HUES48 (cell line): Measurements from ENCODE around the gene VAPB.
"Not testable (repeated sequence)": the region's sequence is repeated elsewhere in the genome, so short reads cannot be mapped to it uniquely, and the experiment has no call there.

Experiments used
- H3K27ac ChIP-seq: one replicate; pipeline ENCODE4 v1.7.0; 2013; ENCODE audit warnings: low read depth, low read length, inconsistent platforms
- H3K27me3 ChIP-seq: 2 replicates; pipeline ENCODE4 v1.6.1; 2013; ENCODE audit warnings: mild to moderate bottlenecking, low read length; ENCODE audit not compliant: control insufficient read depth, insufficient read depth
- H3K36me3 ChIP-seq: 2 replicates; pipeline ENCODE4 v1.6.1; 2013; ENCODE audit warnings: low read length; ENCODE audit not compliant: control insufficient read depth, insufficient read depth
- H3K4me1 ChIP-seq: 2 replicates; pipeline ENCODE4 v1.6.1; 2013; ENCODE audit warnings: mild to moderate bottlenecking, low read length; ENCODE audit not compliant: control insufficient read depth, insufficient read depth
- H3K4me3 ChIP-seq: 2 replicates; pipeline ENCODE4 v1.5.1; 2013; ENCODE audit warnings: mild to moderate bottlenecking, low read depth, low read length
- H3K9ac ChIP-seq: 2 replicates; pipeline ENCODE4 v1.6.1; 2013; ENCODE audit warnings: mild to moderate bottlenecking, low read depth, low read length, moderate library complexity
- H3K9me3 ChIP-seq: 2 replicates; pipeline ENCODE4 v1.6.1; 2013; ENCODE audit warnings: low read length; ENCODE audit not compliant: control insufficient read depth, insufficient read depth

VAPB gene

DNA sequence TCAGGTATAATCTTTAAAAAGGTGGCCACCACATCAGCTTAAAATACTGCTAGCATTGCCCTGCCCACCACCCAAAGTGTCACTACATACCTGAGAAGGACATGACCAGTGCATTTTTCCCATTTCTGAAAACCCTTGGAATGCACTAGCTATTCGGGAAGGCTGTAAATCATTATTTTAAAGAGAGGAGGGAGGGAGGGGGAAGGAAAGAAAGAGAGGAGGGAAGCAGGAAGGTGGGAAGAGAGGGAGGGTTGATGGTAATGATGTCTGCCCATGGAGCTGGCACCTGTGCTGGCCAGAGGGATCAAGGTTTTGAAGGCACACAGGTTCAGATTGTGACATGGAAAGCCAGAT is 32.4 kb downstream of the VAPB start:
- H3K27me3 ChIP-seq, result no peaks in the 10 kb centered on the region
- peaks cover 27% of the 10 kb centered on the region for H3K36me3 ChIP-seq
- peaks cover 4% of the 10 kb centered on the region for H3K9me3 ChIP-seq
- H3K27ac ChIP-seq, result no peak overlapping the region
- H3K9ac ChIP-seq, result no peak overlapping the region
- no peak overlapping the region for H3K4me3 ChIP-seq
- H3K4me1 ChIP-seq, result peaks cover 44% of the 10 kb centered on the region

DNA sequence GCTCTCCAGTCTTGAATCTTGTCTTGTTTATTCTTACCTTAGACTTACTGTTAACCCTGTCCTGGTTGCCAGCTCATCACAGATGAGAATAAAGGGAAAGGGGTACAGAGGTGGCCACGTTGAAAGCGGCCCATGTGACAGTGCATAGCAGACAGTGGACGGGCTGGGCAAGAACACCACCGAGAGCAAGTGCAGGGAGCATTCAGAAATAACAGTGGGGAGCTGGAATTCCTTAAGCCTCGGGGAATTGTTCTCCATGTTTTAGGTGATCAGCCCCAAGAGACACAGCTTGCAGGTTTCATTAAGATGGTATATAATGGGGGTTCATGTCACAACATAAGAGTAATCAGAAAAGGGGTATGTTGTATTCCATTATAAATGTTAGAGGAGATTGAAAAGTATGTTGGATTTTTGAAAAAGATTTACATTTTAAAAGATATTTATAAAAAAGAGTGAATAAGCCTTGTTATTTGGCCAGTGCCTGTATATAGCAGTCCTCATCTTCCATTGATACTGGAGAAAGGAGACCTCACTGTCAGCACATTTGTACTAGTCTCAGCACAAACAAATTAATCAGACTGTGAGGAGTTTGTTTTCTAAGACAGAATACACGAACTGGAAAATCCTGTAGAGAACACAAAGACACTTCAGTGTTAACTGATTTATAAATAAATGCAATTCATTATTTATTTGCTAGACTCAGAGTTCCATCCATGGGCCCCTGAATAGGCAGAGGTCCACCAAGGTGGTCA is 35.4 kb downstream of the VAPB start:
- peaks cover 22% of the 10 kb centered on the region for H3K36me3 ChIP-seq

DNA sequence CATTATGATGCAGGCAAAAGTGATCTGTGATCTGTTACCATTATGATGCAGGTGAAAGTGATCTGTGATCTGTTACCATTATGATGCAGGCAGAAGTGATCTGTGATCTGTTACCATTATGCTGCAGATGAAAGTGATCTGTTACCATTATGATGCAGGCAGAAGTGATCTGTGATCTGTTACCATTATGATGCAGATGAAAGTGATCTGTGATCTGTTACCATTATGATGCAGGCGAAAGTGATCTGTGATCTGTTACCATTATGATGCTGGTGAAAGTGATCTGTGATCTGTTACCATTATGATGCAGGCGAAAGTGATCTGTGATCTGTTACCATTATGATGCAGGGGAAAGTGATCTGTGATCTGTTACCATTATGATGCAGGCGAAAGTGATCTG is 38.5 kb downstream of the VAPB start:
- H3K9ac ChIP-seq, H3K36me3 ChIP-seq: not testable (repeated sequence)

More for the DNA sequence above, 35.4 kb downstream of the VAPB start:
- Histone ChIP-seq H3K27me3 (no peaks in the 10 kb centered on the region), H3K27ac (peak overlapping the region; percentile 31), H3K4me1 (peaks cover 27% of the 10 kb centered on the region), H3K4me3 (no peak overlapping the region), H3K9ac (no peak overlapping the region), H3K9me3 (peaks cover 15% of the 10 kb centered on the region)

DNA sequence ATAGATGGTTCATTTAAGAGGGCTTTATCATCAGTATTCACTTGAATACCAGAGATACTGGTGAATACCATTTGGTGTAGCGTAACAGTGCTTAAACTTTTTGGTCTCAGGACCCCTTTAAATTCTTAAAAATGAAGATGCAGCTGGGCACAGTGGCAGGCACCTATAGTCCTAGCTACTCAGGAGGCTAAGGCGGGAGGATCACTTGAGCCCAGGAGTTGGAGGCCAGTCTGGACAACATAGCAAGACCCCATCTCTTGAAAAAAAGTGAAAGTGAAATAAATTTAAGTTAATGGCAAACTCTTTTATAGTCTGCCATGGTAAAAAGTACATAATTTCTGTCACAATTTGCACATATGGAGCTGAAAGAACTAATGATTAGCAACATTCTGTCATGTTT is 39.3 kb downstream of the VAPB start:
- Histone ChIP-seq H3K36me3 (peaks cover 6% of the 10 kb centered on the region), H3K9ac (no peak overlapping the region), H3K27me3 (no peaks in the 10 kb centered on the region), H3K4me3 (no peak overlapping the region), H3K4me1 (peaks cover 19% of the 10 kb centered on the region), H3K9me3 (peaks cover 15% of the 10 kb centered on the region), H3K27ac (no peak overlapping the region)

More for the DNA sequence above, 38.5 kb downstream of the VAPB start:
- Histone ChIP-seq H3K9me3 (peaks cover 15% of the 10 kb centered on the region), H3K4me1 (peaks cover 24% of the 10 kb centered on the region)
- H3K4me3 ChIP-seq, H3K27ac ChIP-seq, H3K27me3 ChIP-seq: not testable (repeated sequence)

DNA sequence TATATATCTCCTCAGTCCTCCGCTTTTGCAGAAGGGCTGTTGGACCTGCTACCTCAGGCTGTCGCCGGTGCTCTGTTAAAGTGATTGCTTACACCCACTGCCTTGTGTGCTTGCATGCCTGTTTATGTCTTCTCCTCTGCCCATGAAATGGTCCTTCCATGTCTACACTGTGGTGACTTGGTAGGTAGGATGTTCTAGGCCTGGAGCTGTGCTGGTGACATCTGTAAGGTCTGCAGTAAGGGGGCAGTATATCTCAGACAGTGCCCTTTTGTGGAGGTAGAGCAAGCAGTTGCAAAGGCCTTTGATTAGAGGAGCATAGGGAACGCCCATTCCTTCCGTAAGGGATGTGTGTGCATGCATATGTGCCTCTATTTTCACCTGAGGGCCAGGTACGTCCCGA is 40.3 kb downstream of the VAPB start:
- Histone ChIP-seq H3K4me3 (no peak overlapping the region), H3K27me3 (no peaks in the 10 kb centered on the region), H3K9me3 (peaks cover 15% of the 10 kb centered on the region), H3K9ac (no peak overlapping the region), H3K27ac (no peak overlapping the region), H3K36me3 (peaks cover 6% of the 10 kb centered on the region), H3K4me1 (peaks cover 13% of the 10 kb centered on the region)

DNA sequence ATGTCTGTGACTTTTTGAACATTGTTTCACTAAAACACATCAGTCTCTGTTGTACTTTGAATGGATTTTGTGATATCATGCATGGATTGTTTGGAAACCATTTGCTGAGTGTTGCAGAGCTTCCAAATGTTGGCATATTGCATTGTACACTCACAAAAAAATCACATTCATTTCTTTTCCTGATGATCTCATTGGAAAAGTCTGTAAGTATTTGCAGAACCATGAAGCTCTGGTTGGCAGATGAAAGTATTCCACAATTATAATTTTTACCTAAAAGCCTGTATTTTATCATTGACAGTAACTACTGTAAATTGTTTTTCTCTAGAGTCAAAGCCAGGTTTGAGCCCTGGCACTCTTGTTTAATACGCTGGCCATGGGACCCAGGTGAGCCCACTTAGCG is 42.1 kb downstream of the VAPB start:
- H3K36me3 ChIP-seq, result peaks cover 4% of the 10 kb centered on the region
- H3K9me3 ChIP-seq, result peaks cover 14% of the 10 kb centered on the region
- H3K4me3 ChIP-seq, result no peak overlapping the region
- H3K9ac ChIP-seq, result no peak overlapping the region
- no peaks in the 10 kb centered on the region for H3K27me3 ChIP-seq
- peaks cover 19% of the 10 kb centered on the region for H3K4me1 ChIP-seq
- H3K27ac ChIP-seq, result no peak overlapping the region

DNA sequence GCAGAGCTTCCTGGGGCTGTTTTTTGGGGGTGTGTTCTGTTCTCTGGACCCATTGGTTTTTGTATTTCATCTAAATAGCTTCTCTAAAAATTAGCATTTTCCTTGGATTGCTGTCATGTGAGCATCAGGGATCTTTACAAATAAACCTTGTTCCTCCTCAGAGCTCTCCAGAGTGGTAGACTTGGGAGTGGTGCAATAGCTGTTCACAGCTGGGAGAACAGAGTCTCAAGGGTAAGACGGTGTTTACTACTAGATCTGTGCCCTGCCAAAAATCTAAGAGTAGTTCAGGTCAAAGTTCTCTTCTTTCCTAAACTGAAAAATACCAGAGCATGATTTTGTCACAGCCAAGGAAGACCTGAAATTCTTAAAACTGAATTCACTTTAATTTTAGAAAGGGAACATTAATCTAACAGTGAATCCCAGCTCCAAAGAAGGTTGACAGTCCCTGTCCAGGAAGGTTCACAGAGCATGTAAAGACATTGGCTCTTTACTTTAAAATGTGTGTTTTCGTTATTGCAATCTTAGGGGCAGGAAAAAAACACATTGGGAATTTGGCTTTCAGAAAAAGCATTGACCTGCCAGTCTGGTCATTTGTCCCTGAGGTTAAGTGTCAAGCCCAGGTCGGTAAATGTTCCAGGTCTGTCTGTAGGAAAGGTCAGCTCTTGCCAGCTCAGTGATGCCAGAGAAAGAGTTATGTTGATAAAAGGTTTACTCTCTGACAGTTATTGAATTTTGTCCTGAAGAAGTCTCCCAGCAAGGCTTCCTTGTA is 43.3 kb downstream of the VAPB start:
- Histone ChIP-seq H3K4me1 (peaks cover 19% of the 10 kb centered on the region), H3K4me3 (no peak overlapping the region), H3K36me3 (no peaks in the 10 kb centered on the region), H3K27me3 (no peaks in the 10 kb centered on the region), H3K27ac (no peak overlapping the region), H3K9ac (no peak overlapping the region), H3K9me3 (peaks cover 3% of the 10 kb centered on the region)

DNA sequence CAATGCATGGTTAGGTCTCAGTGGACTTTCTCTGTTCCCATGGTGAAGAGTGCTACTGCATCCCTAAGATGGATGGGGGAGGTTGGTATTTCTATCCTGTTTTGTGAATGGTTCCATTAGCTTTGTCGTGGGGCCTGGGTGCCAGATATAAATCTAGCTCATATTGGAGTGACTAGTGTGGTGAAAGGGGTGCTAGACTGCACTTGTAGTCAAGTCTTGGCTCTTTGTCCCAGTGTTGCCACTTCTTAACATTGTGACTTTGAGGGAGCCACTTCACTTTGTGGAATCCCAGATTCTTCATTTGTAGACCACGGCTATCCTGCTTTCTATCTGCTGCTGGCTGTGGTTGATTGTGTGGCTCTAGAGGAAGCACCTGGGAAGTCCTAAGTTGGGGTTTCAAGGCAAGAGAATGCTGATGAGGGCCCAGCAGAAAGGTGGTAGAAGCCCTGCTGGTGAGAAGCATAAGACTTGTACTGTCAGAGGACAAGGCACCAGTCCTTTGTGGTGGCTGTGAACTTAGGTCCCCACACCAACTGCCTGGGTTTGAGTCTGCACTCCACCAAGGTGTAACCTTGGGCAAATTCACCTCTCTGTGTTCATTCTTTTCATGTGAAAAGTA is 44.1 kb downstream of the VAPB start:
- no peaks in the 10 kb centered on the region for H3K36me3 ChIP-seq
- no peaks in the 10 kb centered on the region for H3K9me3 ChIP-seq
- peaks cover 19% of the 10 kb centered on the region for H3K4me1 ChIP-seq
- no peak overlapping the region for H3K27ac ChIP-seq
- H3K27me3 ChIP-seq, result no peaks in the 10 kb centered on the region
- no peak overlapping the region for H3K9ac ChIP-seq
- H3K4me3 ChIP-seq, result no peak overlapping the region

DNA sequence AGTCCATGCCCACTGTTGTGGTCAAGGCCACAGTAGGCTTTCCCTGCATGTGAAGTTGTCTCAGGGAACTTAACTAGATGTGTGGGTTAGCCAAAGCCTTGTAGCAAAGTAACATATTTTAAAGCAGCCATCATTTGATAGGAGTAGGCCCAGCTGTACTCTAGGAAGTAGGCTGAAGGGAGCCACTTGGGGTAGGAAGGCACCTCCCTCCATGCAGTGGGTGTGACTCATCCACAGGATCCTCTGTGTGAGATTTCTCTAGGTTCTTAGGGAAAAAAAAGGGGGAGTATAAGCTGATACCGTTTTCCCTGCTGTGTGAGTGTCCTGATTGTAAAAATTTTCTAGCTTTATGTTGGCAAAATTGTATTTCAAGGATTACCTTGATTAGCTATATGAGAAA is 44.7 kb downstream of the VAPB start:
- Histone ChIP-seq H3K4me1 (peaks cover 24% of the 10 kb centered on the region), H3K27me3 (no peaks in the 10 kb centered on the region), H3K9ac (no peak overlapping the region), H3K27ac (no peak overlapping the region), H3K9me3 (no peaks in the 10 kb centered on the region), H3K4me3 (no peak overlapping the region), H3K36me3 (no peaks in the 10 kb centered on the region)

DNA sequence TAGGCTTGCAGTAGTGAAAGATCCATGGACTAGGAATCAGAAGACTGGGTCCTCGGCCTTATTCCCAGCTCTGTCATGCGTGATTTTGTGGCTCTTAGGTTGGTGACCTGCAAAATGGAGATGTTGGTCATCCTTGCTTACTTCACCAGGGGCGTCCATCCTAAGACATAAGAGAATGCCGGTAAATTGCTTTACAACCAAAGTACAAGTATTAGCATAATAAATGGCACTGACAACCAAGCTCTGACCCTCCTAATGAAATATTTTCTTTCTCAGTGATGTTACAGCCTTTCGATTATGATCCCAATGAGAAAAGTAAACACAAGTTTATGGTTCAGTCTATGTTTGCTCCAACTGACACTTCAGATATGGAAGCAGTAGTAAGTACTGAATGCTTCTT is 45.3 kb downstream of the VAPB start:
- H3K9ac ChIP-seq, result no peak overlapping the region
- H3K4me3 ChIP-seq, result no peak overlapping the region
- H3K27ac ChIP-seq, result no peak overlapping the region
- no peaks in the 10 kb centered on the region; the same call in 1 of the 2 replicates for H3K36me3 ChIP-seq
- no peaks in the 10 kb centered on the region for H3K9me3 ChIP-seq
- peaks cover 30% of the 10 kb centered on the region for H3K4me1 ChIP-seq
- H3K27me3 ChIP-seq, result no peaks in the 10 kb centered on the region

DNA sequence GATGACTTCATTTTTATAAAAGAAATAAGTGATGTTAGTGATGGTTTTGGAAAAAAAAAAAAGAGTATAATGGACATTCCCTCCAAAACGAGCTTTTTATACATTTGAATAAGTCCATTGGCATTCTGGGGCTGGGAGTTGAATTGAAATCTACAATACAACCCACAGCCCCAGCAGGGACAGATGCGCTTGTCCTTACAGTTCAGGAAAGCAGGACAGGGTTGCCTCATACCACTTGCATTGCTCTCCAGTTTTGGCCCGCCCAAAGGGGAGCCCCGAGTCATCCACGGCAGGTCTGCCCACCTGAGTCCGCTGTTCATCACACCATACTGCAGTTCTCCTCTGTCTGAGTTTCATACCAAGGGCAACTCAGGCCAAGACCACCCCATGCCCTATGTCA is 46.2 kb downstream of the VAPB start:
- Histone ChIP-seq H3K36me3 (no peaks in the 10 kb centered on the region; the same call in 1 of the 2 replicates), H3K27me3 (no peaks in the 10 kb centered on the region), H3K9ac (no peak overlapping the region), H3K27ac (peak overlapping the region; percentile 37), H3K9me3 (no peaks in the 10 kb centered on the region), H3K4me3 (no peak overlapping the region), H3K4me1 (peaks cover 39% of the 10 kb centered on the region)
